Loucy (cell line): Measurements from ENCODE around the gene SLC35F3.

Experiments
- EZH2phosphoT487 ChIP-seq: fragments of 200-600 bp; IDR thresholded peaks from 2 replicates; pipeline ENCODE4 v1.6.1; 2018; ENCODE audit warnings: antibody characterized with exemption, mild to moderate bottlenecking, moderate library complexity, borderline replicate concordance
- TF ChIP-seq, protein P1 (sequence below): fragments of 200-600 bp; sonication (generic); conservative IDR thresholded peaks from 2 replicates; pipeline ENCODE4 v1.5.1; 2014; ENCODE audit warnings: mild to moderate bottlenecking, antibody characterized with exemption, low read length

- TF ChIP-seq, protein P1, sequence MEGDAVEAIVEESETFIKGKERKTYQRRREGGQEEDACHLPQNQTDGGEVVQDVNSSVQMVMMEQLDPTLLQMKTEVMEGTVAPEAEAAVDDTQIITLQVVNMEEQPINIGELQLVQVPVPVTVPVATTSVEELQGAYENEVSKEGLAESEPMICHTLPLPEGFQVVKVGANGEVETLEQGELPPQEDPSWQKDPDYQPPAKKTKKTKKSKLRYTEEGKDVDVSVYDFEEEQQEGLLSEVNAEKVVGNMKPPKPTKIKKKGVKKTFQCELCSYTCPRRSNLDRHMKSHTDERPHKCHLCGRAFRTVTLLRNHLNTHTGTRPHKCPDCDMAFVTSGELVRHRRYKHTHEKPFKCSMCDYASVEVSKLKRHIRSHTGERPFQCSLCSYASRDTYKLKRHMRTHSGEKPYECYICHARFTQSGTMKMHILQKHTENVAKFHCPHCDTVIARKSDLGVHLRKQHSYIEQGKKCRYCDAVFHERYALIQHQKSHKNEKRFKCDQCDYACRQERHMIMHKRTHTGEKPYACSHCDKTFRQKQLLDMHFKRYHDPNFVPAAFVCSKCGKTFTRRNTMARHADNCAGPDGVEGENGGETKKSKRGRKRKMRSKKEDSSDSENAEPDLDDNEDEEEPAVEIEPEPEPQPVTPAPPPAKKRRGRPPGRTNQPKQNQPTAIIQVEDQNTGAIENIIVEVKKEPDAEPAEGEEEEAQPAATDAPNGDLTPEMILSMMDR = no peak
- TF ChIP-seq EZH2phosphoT487 = no peak
Observed at GRCh38 chr1:233867028-233867427, 37.4 kb upstream of the SLC35F3 start.
